ENCODE measurements around the gene FBXO38. TPM values are rescaled to one million over a fixed set of nuclear protein-coding genes. Genes with fewer than 3 reads are reported as not detected.

The FBXO38 gene
- total RNA-seq, 2 experiments from 2014 or later, result 38.0 to 39.6 TPM

- Mint-ChIP-seq H3K27me3 (peaks cover 18% of the 10 kb centered on the region), H3K4me3 (no peak overlapping the region), H3K4me1 (ENCODE audit: low read depth) (peaks cover 8% of the 10 kb centered on the region), H3K27ac (no peak overlapping the region), H3K9me3 (no peaks in the 10 kb centered on the region), H3K36me3 (ENCODE audit: low read depth) (no peaks in the 10 kb centered on the region)
- POLR2A ChIA-PET, result interaction anchor here (0.6 kb wide), 1 partner anchor 830 kb away, joined by 3 read pairs; no protein-coding TSS in a partner anchor
- DNase-seq, result no peak
- no peak for TF ChIP-seq CTCF (IDR thresholded peaks at IDR 0.05)
- ATAC-seq, result no peak
- intact Hi-C loops (cut with micrococcal nuclease), result no loop called here
- CTCF ChIA-PET, result interaction anchor here (1.1 to 3.3 kb wide), 2 partner anchors 275 to 277 kb away, joined by 3 to 17 read pairs; no protein-coding TSS in a partner anchor
These were observed 70.8 kb downstream of the FBXO38 start for GRCh38 chr5:148454576-148454975.

GRCh38 chr5:148455185-148455584, 71.4 kb downstream of the FBXO38 start:
- ChIA-PET CTCF (interaction anchor here (0.9 kb wide), 1 partner anchor 28 kb away, joined by 3 read pairs; no protein-coding TSS in a partner anchor), POLR2A (no interaction called here)
- peaks cover 14% of the 10 kb centered on the region for H3K4me1 Mint-ChIP-seq (ENCODE audit: low read depth)
- no peak overlapping the region for H3K4me3 Mint-ChIP-seq
- no peaks in the 10 kb centered on the region for H3K9me3 Mint-ChIP-seq
- intact Hi-C loops (cut with micrococcal nuclease), result loop anchor here (5.0 kb wide), 1 partner anchor 277 kb away; no protein-coding TSS in a partner anchor
- peaks cover 19% of the 10 kb centered on the region for H3K27me3 Mint-ChIP-seq
- ATAC-seq (no peak), DNase-seq (no peak)
- no peak for TF ChIP-seq CTCF (IDR thresholded peaks at IDR 0.05)
- no peak overlapping the region for H3K27ac Mint-ChIP-seq
- H3K36me3 Mint-ChIP-seq (ENCODE audit: low read depth), result no peaks in the 10 kb centered on the region

- Mint-ChIP-seq H3K9me3 (no peaks in the 10 kb centered on the region), H3K27me3 (peaks cover 19% of the 10 kb centered on the region), H3K36me3 (ENCODE audit: low read depth) (no peaks in the 10 kb centered on the region), H3K27ac (no peak overlapping the region), H3K4me1 (ENCODE audit: low read depth) (peaks cover 15% of the 10 kb centered on the region), H3K4me3 (no peak overlapping the region)
- ATAC-seq, result peak; percentile 62
- peak; percentile 30 for TF ChIP-seq CTCF (IDR thresholded peaks at IDR 0.05)
- intact Hi-C loops (cut with micrococcal nuclease), result loop anchor here (5.0 kb wide), 1 partner anchor 275 kb away; no protein-coding TSS in a partner anchor
- CTCF ChIA-PET, result interaction anchor here (0.9 to 1.8 kb wide), 5 partner anchors 13 to 573 kb away, joined by 3 to 8 read pairs (median 4); no protein-coding TSS in a partner anchor
- POLR2A ChIA-PET, result no interaction called here
- DNase-seq, result peak; percentile 46
These were observed 73.4 kb downstream of the FBXO38 start for GRCh38 chr5:148457183-148457620.

- Mint-ChIP-seq H3K36me3 (ENCODE audit: low read depth) (no peaks in the 10 kb centered on the region), H3K4me1 (ENCODE audit: low read depth) (peaks cover 15% of the 10 kb centered on the region), H3K4me3 (no peak overlapping the region), H3K27me3 (peaks cover 21% of the 10 kb centered on the region), H3K27ac (no peak overlapping the region), H3K9me3 (no peaks in the 10 kb centered on the region)
- intact Hi-C loops (cut with micrococcal nuclease), result loop anchor here (5.0 kb wide), 1 partner anchor 274 kb away; no protein-coding TSS in a partner anchor
- peak; percentile 58 for ATAC-seq
- ChIA-PET POLR2A (no interaction called here), CTCF (interaction anchor here (0.9 to 3.5 kb wide), 6 partner anchors 12 to 273 kb away, joined by 3 to 26 read pairs (median 4); no protein-coding TSS in a partner anchor)
- DNase-seq, result peak; percentile 9
- no peak for TF ChIP-seq CTCF (IDR thresholded peaks at IDR 0.05)
These were observed 74.5 kb downstream of the FBXO38 start for GRCh38 chr5:148458036-148458888.

Data from activated CD8-positive, alpha-beta T cell treated with anti-CD3 and anti-CD28 coated beads for 36 hours (primary cell).